GM19438 (cell line): ENCODE data around the gene MIS18A.
"Not testable (repeated sequence)": the region's sequence is repeated elsewhere in the genome, so short reads cannot be mapped to it uniquely, and the experiment has no call there.

Source experiments
- ATAC-seq: cut with Tn5 transposase; IDR thresholded peaks from one replicate; pipeline ENCODE4 v1.9.1; 2021; ENCODE audit warnings: low read depth; ENCODE audit not compliant: unreplicated experiment

MIS18A gene, protein sequence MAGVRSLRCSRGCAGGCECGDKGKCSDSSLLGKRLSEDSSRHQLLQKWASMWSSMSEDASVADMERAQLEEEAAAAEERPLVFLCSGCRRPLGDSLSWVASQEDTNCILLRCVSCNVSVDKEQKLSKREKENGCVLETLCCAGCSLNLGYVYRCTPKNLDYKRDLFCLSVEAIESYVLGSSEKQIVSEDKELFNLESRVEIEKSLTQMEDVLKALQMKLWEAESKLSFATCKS

DNA sequence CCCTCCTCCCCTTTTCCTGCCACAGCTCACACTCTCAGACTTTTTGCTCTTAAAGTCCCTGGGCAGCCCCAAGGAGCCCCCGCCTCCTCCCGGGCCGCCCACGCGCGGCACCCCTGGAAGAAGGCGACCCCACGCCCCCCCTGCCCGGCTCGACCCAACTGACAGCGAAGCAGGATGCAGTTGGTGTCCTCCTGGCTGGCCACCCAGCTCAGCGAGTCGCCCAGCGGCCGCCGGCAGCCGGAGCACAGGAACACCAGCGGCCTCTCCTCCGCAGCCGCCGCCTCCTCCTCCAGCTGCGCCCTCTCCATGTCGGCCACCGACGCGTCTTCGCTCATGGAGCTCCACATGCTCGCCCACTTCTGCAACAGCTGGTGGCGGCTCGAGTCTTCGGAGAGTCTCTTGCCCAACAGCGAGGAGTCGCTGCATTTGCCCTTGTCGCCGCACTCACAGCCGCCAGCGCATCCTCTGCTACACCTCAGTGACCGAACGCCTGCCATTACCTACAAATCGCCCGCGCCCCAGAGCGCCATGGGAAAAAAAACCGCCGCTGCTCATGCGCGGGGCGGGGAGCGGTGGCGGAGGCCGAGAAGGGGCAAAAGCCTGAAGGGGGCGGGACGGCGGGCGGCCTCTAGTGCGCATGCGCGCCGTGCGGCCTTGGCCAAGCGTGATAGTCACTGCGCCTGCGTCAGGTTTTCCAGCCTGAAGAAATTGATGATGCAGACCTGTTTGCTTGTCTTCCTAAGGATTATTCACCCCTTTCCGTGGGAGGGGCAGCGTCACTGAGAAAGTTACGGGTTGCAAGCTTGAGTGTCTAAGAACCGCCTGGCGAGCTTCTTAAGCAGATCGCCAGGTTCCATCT, at the start of gene MIS18A:
Gene MIS18A (minus strand): TSS at position 532 of the 859 bp plus-strand sequence. CDS start 35 bp downstream, at position 497.
- peak; percentile 89 for ATAC-seq

- ATAC-seq = no peak
These were observed 49.7 kb upstream of the MIS18A start for GRCh38 chr21:32328595-32328994.

DNA sequence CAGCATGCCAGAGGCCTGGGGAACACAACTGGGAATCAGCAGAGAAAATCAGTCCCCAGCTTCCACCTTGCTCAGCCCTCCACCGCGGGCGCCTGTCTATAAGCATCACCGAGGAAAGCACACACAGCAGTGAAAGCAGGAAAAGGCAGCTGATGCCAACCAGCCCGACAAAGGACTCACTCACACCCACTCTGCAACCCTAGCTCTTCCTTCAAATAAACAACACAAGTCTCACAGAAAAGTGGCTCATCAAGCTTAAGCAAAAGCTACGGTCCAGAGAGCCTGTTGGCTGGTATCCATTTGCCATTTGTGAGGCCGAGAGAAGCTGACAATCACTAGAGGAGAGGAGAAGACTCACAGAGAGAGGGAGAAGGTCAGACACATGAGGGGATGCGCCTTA, 46.9 kb upstream of the MIS18A start:
- ATAC-seq = no peak

DNA sequence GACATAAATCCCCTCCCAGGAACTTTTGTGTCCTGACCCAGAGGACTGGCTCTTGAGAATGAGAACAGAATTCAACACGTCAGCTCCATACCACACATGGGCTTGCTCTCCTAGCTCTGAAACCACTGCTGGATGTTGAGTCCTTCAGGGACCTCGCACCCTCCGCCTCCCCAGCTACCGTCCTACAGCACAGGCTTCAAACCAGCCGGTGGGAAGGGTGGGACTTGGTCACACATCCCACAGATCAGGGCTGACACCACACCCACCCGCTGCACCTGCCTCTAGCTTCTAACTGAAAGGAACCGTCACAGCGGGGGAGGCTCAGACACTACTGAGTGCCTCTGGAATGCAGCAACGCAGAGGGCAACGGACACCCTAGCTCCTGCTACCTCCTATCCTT, 43.8 kb upstream of the MIS18A start:
- no peak for ATAC-seq

- ATAC-seq = no peak
These were observed 43.3 kb upstream of the MIS18A start for GRCh38 chr21:32322103-32322502.

DNA sequence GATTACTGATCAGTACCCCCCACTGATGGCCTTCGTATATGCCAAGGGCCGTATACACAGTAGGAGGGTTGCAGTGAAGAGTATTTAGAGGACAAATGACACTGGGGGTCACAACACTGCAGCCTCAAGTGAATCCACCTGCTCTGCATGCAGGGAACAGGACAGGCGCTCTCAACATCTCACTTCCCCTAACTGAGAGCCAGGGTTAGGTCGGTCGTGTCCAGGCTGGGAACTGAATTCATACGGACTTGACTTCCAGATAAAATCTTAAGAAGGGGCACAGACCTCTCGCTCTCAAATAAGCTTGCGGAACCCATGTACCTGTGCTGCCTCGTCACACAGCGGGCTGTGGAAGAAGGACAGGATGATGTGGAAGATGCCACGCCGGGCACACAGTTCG, 42.6 kb upstream of the MIS18A start:
- ATAC-seq = no peak

GRCh38 chr21:32320726-32321125, 41.9 kb upstream of the MIS18A start:
- ATAC-seq = no peak

- ATAC-seq = no peak
These were observed 41.2 kb upstream of the MIS18A start for GRCh38 chr21:32320059-32320458.

GRCh38 chr21:32319012-32319411, 40.2 kb upstream of the MIS18A start:
- ATAC-seq = no peak

DNA sequence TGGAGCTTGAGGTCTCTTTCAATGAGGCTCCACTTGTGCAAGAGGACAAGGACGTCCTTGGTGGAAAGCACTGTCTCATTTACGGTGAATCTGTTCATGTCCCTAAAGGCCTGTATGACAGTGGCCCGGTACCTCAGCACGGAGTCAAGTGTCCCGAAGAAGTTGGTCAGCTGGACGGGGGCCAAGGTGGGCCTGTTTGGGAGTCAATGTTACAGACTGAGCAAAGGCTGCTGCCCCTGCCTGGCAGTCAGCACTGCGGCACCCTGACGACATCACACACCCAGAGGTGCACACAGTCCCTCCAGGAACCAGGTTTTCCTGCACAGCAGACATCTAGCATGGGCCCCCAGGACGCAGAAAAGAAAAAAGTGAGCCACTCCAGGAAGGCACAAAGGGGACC, 38.9 kb upstream of the MIS18A start:
- ATAC-seq = no peak

DNA sequence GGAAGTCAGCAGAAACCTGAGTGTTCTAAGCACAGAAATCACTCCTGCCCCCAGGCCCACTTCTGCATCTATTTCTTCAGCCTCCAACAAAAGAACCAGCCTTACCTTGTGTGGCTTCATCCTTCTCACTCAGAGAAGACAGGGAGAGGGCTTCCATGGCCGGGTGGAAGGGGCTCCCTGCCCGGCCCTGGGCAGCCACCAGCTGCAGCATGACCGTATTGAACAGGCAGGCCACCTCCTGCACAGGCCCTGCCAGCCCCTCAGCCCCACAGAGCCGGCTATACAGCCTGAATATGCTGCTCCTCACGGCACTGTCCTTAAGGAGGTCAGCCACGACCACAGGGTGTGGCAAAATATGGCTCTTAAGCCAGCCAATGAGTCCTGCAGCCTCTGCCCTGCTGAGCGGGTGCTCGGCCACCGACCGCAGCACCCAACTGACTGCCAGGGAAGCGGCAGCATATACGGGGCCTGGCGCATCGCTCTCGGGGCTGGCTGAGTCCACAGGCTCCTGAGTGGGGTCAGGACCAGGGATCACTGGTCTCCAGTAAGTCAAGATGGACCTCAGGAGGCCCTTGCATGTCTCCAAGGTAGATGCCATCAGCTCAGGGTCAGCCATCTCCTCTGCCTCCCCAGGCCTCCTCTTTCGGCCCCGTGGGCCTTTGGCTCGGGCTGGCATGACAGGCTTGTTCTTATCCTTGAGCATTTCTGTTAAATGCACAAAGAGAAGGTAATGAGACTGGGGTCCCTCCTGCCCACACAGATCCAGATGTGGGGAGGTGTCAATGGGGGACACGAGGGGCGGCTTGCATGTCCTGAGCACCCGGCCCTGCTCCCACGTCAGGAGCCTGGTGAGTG, 37.7 kb upstream of the MIS18A start:
- ATAC-seq = no peak

DNA sequence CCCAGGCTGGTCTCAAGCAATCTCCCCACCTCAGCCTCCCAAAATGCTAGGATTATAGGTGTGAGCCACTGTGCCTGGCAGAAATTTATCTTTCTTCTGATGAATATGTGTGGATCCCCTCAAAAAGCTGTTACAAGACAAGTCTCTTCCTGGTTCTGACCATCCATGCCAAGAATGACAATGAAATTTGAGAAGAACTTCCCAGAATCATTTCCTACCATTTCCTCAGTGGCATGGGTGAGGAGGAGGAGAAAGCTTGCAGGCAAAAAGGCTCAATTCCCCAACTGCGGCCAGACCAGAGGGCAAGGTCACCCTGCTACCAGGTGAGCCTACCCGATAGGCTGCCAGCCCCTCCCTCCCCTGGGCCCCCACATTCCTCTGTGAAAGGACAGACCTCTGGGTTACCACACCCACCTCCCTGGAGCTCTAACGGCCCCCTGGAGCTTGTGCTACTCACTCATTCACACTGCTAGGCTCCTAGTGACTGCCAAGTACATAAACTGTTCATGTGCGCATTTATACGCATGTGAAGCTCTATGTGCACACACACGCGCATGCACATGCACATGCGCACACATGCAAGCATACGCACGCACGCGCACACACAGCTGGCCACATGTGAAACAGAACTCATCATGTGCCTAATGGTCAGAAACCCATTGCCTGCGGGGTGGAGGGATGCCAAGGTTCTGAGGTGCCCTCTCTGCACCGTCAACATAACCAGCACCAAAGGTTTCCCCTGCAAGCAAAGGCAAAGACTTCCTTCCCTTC, 36.8 kb upstream of the MIS18A start:
- ATAC-seq = no peak

- ATAC-seq = no peak
These were observed 36.0 kb upstream of the MIS18A start for GRCh38 chr21:32314806-32315205.

- ATAC-seq = no peak
These were observed 34.1 kb upstream of the MIS18A start for GRCh38 chr21:32312976-32313375.

- no peak for ATAC-seq
These were observed 33.5 kb upstream of the MIS18A start for GRCh38 chr21:32312326-32312725.

DNA sequence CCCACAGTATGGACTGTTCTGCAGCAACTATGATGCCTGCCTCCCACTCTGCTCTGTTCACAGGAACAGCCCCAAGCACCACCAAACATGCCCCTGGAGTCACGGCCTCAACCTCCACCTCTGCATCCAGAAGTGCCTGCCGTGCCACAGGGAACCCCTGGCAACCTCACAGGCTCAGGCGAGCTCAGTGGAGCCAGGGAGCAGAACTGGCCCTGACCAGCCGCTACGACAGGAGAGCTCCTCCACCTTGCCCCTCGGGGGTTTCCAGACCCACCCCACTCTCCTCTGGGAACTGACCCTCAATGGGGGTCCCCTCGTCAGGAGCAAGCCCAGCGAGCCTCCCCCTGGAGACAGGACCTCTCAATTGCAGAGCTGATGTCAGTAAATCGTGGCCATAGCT, 32.8 kb upstream of the MIS18A start:
- ATAC-seq = no peak

GRCh38 chr21:32310976-32311375, 32.1 kb upstream of the MIS18A start:
- not testable (repeated sequence) for ATAC-seq

DNA sequence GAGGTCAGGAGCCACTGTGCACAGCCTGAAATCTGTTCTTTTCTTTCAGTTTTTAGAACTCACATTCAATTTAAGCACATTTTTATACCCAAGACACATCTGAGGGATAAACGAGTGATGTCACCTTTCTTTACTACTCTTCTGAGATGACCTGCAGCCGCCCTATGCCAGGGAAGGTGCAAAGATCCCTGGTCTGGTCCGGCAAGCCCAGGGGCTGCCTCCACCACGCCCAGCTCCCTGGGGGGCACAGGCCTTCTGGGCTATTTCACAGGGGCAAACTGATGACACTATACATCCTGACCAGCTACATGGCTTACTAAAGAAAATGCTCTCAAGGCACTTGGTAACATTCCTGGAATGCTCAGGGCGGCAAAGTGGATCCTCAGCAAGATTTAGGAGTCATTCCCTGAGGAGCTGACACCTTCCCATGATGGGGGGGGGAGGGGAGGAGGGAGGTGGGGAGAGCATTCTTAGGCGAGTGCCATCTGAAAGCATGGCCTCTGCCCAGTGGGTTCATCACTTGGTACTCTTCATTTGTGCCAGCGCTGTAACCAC, 31.1 kb upstream of the MIS18A start:
- ATAC-seq = no peak

DNA sequence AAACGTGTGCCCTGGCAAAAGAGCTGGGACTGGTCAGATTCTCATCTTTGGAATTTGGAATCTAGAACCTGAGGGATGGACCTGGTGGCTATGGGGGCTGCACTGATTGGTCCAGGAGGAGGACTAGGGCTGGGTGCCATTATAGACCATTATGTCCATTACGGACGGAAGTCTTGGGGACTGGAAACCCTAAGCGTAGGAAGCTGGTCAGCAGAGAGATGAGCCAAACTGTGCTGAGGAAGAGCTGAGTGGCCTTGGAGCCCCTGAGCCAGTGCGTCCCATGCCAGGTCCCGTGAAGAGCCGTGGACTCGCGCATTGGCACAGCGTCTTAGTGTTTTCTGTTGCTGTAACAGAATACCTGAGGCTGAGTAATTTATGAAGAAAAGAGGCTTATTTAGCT, 29.8 kb upstream of the MIS18A start:
- no peak for ATAC-seq

GRCh38 chr21:32307706-32308105, 28.9 kb upstream of the MIS18A start:
- no peak for ATAC-seq
